ENCODE measurements around the gene MAST1. TPM values are rescaled to one million over a fixed set of nuclear protein-coding genes. Genes with fewer than 3 reads are reported as not detected.
"Not testable (repeated sequence)": the region's sequence is repeated elsewhere in the genome, so short reads cannot be mapped to it uniquely, and the experiment has no call there.

MAST1 gene
- total and polyA plus RNA-seq, 4 donors, result 0.08 to 0.54 (median 0.23) TPM

DNA sequence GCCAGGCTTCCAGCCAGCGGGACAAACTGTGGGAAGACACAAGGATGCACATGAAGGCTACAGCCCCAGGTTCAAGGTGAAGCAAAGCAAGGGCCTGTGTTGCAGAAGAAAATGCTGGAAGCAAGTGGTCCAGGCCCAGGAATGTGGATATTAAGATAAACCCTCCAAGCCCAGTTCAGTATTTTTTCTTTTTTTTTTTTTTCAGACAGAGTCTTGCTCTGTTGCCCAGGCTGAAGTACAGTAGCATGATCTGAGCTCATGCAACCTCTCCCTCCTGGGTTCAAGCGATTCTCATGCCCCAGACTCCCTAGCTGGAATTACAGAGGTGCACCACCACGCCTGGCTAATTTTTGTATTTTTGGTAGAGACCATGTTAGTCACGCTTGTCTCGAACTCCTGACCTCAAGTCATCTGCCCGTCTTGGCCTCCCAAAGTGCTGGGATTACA is 41.2 kb upstream of the MAST1 start:
- peaks cover 0 to 32% (median 18%) of the 10 kb centered on the region in 4 donors for H3K4me1 ChIP-seq (ENCODE audit: control insufficient read depth in 4 of 4, insufficient read depth in 4 of 4, low read length in 3 of 4)

DNA sequence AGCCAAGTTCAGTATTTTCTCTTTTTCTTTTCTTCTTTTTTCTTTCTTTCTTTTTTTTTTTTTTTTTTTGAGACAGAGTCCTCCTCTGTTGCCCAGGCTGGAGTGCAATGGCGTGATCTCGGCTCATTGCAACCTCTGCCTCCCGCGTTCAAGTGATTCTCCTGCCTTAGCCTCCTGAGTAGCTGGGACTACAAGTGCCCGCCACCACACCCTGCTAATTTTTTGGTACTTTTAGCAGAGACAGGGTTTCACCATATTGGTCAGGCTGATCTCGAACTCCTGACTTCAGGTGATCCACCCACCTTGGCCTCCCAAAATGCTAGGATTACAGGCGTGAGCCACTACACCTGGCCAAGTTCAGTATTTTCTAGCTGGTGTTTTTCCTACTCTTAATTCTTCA is 40.7 kb upstream of the MAST1 start:
- H3K9ac ChIP-seq (ENCODE audit: low read depth in 1 of 2, low read length in 2 of 2); H3K9me3 ChIP-seq (ENCODE audit: control insufficient read depth in 4 of 4, low read length in 3 of 4); DNase-seq (ENCODE audit: low spot score); H3K4me3 ChIP-seq (ENCODE audit: low read depth in 1 of 3, low read length in 3 of 3); H3K36me3 ChIP-seq (ENCODE audit: control insufficient read depth in 4 of 4, insufficient read depth in 3 of 4, low read depth in 1 of 4, low read length in 3 of 4); H3K27ac ChIP-seq (ENCODE audit: low read depth in 1 of 2, low read length in 2 of 2); H3K27me3 ChIP-seq (ENCODE audit: control insufficient read depth in 4 of 4, insufficient read depth in 4 of 4, low read length in 3 of 4): not testable (repeated sequence)
- WGBS, result 96% methylated on average over 7 of the region's 7 CpGs
- H3K4me1 ChIP-seq (ENCODE audit: control insufficient read depth in 4 of 4, insufficient read depth in 4 of 4, low read length in 3 of 4), result peaks cover 0 to 37% (median 22%) of the 10 kb centered on the region in 4 donors

More for the DNA sequence above, 41.2 kb upstream of the MAST1 start:
- Histone ChIP-seq H3K9ac (ENCODE audit: low read depth in 1 of 2, low read length in 2 of 2) (no peak overlapping the region), H3K27me3 (ENCODE audit: control insufficient read depth in 4 of 4, insufficient read depth in 4 of 4, low read length in 3 of 4) (no peaks in the 10 kb centered on the region), H3K9me3 (ENCODE audit: control insufficient read depth in 4 of 4, low read length in 3 of 4) (no peaks in the 10 kb centered on the region), H3K4me3 (ENCODE audit: low read depth in 1 of 3, low read length in 3 of 3) (no peak overlapping the region), H3K27ac (ENCODE audit: low read depth in 1 of 2, low read length in 2 of 2) (no peak overlapping the region), H3K36me3 (ENCODE audit: control insufficient read depth in 4 of 4, insufficient read depth in 3 of 4, low read depth in 1 of 4, low read length in 3 of 4) (peaks cover 0 to 6% (median 1%) of the 10 kb centered on the region in 4 donors)
- DNase-seq (ENCODE audit: low spot score), result no peak
- 94% methylated on average over 6 of the region's 6 CpGs for WGBS
- TF ChIP-seq, protein P1, sequence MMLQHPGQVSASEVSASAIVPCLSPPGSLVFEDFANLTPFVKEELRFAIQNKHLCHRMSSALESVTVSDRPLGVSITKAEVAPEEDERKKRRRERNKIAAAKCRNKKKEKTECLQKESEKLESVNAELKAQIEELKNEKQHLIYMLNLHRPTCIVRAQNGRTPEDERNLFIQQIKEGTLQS (IDR thresholded peaks at IDR 0.05), result no peak
- TF ChIP-seq SP1 (IDR thresholded peaks at IDR 0.05), result no peak
- no peak for TF ChIP-seq FOXA1 (IDR thresholded peaks at IDR 0.05)
- no peak for TF ChIP-seq HNF4G (IDR thresholded peaks at IDR 0.05)
- TF ChIP-seq MAX (IDR thresholded peaks at IDR 0.05), result no peak
- TF ChIP-seq, protein P2, sequence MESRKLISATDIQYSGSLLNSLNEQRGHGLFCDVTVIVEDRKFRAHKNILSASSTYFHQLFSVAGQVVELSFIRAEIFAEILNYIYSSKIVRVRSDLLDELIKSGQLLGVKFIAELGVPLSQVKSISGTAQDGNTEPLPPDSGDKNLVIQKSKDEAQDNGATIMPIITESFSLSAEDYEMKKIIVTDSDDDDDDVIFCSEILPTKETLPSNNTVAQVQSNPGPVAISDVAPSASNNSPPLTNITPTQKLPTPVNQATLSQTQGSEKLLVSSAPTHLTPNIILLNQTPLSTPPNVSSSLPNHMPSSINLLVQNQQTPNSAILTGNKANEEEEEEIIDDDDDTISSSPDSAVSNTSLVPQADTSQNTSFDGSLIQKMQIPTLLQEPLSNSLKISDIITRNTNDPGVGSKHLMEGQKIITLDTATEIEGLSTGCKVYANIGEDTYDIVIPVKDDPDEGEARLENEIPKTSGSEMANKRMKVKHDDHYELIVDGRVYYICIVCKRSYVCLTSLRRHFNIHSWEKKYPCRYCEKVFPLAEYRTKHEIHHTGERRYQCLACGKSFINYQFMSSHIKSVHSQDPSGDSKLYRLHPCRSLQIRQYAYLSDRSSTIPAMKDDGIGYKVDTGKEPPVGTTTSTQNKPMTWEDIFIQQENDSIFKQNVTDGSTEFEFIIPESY (IDR thresholded peaks at IDR 0.05), result no peak
- no peak for TF ChIP-seq RXRA (IDR thresholded peaks at IDR 0.05)
- TF ChIP-seq NR2F2 (IDR thresholded peaks at IDR 0.05), result no peak

- peaks cover 0 to 6% (median 1%) of the 10 kb centered on the region in 4 donors for H3K36me3 ChIP-seq (ENCODE audit: control insufficient read depth in 4 of 4, insufficient read depth in 3 of 4, low read depth in 1 of 4, low read length in 3 of 4)
- no peak overlapping the region for H3K27ac ChIP-seq (ENCODE audit: low read depth in 1 of 2, low read length in 2 of 2)
- H3K4me1 ChIP-seq (ENCODE audit: control insufficient read depth in 4 of 4, insufficient read depth in 4 of 4, low read length in 3 of 4), result peaks cover 0 to 33% (median 21%) of the 10 kb centered on the region in 4 donors
- no peaks in the 10 kb centered on the region for H3K27me3 ChIP-seq (ENCODE audit: control insufficient read depth in 4 of 4, insufficient read depth in 4 of 4, low read length in 3 of 4)
- DNase-seq (ENCODE audit: low spot score), result peak; percentile 81
- no peak overlapping the region for H3K4me3 ChIP-seq (ENCODE audit: low read depth in 1 of 3, low read length in 3 of 3)
- no peaks in the 10 kb centered on the region for H3K9me3 ChIP-seq (ENCODE audit: control insufficient read depth in 4 of 4, low read length in 3 of 4)
- TF ChIP-seq HNF4A (conservative IDR thresholded peaks at IDR 0.05) (no peak), TAF1 (conservative IDR thresholded peaks at IDR 0.05) (no peak), JUND (IDR thresholded peaks at IDR 0.05) (no peak), MAX (IDR thresholded peaks at IDR 0.05) (no peak), NR2F2 (IDR thresholded peaks at IDR 0.05) (no peak), EGR1 (IDR thresholded peaks at IDR 0.05; ENCODE audit: low read depth in 2 of 2) (no peak), YY1 (IDR thresholded peaks at IDR 0.05) (no peak), RXRA (IDR thresholded peaks at IDR 0.05) (no peak), GABPA (IDR thresholded peaks at IDR 0.05 in 1 of 2, conservative IDR thresholded peaks at IDR 0.05 in 1 of 2) (no peak), FOXA2 (IDR thresholded peaks at IDR 0.05) (no peak), HNF4G (IDR thresholded peaks at IDR 0.05) (no peak), FOXA1 (IDR thresholded peaks at IDR 0.05) (no peak), RAD21 (IDR thresholded peaks at IDR 0.05) (no peak)
- TF ChIP-seq, protein P2 (IDR thresholded peaks at IDR 0.05), result no peak
- TF ChIP-seq, protein P3, sequence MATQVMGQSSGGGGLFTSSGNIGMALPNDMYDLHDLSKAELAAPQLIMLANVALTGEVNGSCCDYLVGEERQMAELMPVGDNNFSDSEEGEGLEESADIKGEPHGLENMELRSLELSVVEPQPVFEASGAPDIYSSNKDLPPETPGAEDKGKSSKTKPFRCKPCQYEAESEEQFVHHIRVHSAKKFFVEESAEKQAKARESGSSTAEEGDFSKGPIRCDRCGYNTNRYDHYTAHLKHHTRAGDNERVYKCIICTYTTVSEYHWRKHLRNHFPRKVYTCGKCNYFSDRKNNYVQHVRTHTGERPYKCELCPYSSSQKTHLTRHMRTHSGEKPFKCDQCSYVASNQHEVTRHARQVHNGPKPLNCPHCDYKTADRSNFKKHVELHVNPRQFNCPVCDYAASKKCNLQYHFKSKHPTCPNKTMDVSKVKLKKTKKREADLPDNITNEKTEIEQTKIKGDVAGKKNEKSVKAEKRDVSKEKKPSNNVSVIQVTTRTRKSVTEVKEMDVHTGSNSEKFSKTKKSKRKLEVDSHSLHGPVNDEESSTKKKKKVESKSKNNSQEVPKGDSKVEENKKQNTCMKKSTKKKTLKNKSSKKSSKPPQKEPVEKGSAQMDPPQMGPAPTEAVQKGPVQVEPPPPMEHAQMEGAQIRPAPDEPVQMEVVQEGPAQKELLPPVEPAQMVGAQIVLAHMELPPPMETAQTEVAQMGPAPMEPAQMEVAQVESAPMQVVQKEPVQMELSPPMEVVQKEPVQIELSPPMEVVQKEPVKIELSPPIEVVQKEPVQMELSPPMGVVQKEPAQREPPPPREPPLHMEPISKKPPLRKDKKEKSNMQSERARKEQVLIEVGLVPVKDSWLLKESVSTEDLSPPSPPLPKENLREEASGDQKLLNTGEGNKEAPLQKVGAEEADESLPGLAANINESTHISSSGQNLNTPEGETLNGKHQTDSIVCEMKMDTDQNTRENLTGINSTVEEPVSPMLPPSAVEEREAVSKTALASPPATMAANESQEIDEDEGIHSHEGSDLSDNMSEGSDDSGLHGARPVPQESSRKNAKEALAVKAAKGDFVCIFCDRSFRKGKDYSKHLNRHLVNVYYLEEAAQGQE (IDR thresholded peaks at IDR 0.05), result no peak
- TF ChIP-seq, protein P1 (IDR thresholded peaks at IDR 0.05), result no peak
- WGBS, result 82% methylated on average over 18 of the region's 18 CpGs
- H3K9ac ChIP-seq (ENCODE audit: low read depth in 1 of 2, low read length in 2 of 2), result no peak overlapping the region
Observed at GRCh38 chr19:12799742-12800465, 38.4 kb upstream of the MAST1 start.
